GM18873 (cell line): ENCODE measurements around the gene ARF3.
A peak's percentile ranks its signal among the peaks of the same experiment; 100 is the strongest.

Experiments
- ATAC-seq: cut with Tn5 transposase; IDR thresholded peaks from one replicate; pipeline ENCODE4 v1.9.1; 2021; ENCODE audit warnings: mild to moderate bottlenecking, moderate library complexity, moderate number of reproducible peaks; ENCODE audit not compliant: unreplicated experiment, low FRiP score

The ARF3 gene

GRCh38 chr12:48957141-48958048 lies at the start of gene ARF3:
Gene ARF3 (minus strand): TSS chr12:48957487. CDS start chr12:48941095, 16,392 bp downstream.
- peak; percentile 85 for ATAC-seq

DNA sequence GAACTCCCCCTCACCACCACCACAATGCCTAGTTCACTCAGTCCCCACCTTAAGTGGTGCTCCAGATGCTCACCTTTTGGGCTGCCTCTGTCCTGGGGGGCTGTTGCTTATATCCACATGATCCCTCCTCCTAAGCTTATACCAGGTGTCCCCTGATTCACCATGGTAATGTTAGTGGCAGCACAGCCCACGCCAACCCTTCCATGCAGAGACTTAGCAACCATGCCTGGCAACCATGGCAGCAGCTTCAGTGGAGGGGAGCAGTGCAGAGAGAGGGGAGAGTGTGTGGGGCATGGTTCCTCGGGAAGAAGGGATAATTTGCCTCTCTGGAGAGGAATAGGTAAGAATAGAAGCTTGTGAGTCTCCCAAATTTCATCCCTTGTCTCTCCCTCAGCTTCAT lies 43.1 kb upstream of the ARF3 start:
- no peak for ATAC-seq

GRCh38 chr12:48999371-49000131 lies 42.3 kb upstream of the ARF3 start, which contains the start of gene DDN:
Gene DDN (minus strand): TSS chr12:48999375. CDS start chr12:48999287, 88 bp downstream.
- ATAC-seq = no peak

GRCh38 chr12:48998497-48999353 lies 41.4 kb upstream of the ARF3 start:
- no peak for ATAC-seq

DNA sequence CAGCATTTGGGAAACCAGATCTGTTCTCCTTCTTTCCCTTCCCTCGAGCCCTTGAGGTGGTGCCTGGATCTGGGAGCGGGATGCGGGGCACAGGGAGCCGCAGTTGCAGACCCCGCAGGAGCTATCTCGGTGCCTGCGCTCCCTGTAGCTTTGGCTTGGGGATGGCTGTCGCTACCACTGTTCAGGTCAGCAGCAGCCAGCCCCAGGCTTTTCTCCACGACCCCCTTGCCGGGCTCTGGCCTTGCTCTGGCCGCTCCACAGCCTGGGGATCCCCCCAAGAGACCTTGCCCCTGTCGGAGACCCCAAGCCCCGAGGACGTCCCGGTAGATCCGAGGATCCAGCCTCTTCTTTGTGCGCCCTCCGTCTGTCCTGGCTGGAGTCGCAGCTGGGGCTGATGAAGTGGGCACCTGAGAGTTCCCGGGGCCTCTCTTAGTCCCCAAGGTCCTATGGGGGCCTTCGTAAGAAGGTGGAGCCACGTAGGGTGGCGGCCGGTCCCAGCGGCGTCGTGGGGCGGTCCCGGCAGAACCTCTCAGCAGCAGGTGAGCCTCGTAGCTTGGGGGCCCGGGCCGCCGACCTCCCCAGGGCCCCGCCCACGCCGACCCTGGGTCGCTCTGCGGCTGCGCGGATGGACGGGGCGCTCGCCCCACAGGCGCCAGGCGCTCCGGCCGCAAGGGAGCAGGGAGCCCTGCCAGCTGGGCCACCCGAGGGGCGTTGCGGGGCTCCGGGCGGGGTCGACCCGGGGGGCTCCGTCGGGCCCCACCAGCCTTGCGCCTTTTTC lies 40.6 kb upstream of the ARF3 start:
- ATAC-seq = no peak

DNA sequence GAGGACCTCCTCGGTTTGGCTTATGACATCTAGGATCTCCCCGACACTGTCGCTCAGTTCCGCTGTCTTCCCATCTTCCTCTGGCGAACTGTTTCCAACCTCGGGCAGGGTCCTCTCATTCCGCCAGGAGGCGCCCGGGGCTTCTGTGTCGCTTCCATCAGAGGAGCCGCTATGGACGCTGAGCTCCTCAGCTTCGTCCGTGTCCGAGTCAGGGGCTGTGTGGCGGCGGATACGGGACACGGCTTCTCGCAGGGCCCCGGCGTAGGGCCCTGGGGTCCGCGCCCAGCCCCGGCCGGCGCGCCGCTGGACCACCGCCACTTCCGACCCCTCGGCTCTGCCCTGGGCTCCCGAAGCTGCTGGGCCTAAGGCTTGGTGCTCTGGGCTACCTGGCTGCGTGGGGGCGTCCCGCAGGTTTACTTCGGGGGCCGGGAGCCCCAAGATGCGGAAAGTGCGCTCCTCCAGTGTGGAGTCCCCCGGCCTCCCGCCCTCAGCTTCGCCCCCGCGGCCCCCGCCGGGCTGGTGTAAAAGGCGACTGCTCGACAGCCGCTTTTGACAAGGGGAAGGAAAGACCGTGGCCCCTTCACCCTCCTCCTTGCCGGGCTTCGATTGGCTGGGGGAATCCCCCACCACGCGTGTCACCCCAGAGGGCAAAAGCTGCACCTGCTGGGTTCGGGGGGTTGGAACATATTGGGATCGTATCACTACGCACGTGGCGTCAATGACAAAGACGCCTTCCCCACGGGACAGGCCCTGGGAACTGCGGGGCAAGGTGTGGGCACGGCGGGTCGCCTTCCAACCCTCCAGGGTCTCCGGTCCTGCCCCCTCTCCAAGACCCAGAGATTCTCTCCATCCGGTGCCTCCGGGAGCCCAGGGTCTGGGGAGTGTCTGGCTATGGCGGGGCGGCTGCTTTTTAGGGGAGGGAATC lies 39.8 kb upstream of the ARF3 start:
- no peak for ATAC-seq

- ATAC-seq = no peak
Observed at GRCh38 chr12:48995086-48995879, 38.0 kb upstream of the ARF3 start.

GRCh38 chr12:48994224-48995085 lies 37.2 kb upstream of the ARF3 start:
- ATAC-seq = no peak

DNA sequence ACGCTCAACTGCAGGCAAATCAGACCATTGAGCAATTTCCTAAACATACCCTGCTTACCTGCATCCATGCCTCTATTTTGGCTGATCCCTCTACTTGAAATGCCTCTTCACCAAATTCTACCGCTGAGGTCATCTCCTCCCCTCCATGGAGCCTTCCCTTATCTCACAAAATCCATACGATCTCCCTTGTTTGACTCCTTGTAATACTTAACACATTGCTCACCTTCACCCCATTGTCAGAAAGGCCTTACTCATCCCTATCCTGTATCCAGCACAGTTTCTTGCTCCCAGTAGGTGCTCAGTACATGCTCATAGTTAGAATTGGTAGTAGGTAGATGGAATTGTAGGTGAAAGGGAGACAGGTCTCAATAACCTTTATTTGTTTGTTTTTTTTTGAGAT lies 36.5 kb upstream of the ARF3 start:
- ATAC-seq = no peak

GRCh38 chr12:48991247-48992050 lies 34.2 kb upstream of the ARF3 start:
- ATAC-seq = no peak

DNA sequence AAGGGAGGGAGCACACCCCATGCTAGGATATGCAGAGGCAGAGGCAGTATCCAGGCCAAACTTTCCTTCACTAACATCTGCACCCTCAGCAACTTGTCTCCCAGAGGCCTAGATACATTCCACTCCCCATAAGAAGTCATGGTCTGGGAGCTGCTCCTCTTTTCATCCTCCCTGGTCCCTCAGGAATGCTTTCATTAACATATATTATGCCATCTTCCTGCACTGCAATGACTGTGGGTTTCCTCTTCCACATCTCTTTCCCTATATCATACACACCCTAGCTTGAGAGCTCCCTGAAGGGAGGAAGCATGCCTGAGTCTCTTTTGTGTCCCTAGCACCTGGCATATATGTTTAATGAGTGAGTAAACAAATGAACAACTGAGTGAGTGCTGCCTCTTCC lies 33.3 kb upstream of the ARF3 start:
- no peak for ATAC-seq

- ATAC-seq = no peak
Observed at GRCh38 chr12:48988030-48988649, 30.9 kb upstream of the ARF3 start.

GRCh38 chr12:48986720-48987291 lies 29.5 kb upstream of the ARF3 start:
- no peak for ATAC-seq

- ATAC-seq = no peak
Observed at GRCh38 chr12:48985901-48986300, 28.6 kb upstream of the ARF3 start.

DNA sequence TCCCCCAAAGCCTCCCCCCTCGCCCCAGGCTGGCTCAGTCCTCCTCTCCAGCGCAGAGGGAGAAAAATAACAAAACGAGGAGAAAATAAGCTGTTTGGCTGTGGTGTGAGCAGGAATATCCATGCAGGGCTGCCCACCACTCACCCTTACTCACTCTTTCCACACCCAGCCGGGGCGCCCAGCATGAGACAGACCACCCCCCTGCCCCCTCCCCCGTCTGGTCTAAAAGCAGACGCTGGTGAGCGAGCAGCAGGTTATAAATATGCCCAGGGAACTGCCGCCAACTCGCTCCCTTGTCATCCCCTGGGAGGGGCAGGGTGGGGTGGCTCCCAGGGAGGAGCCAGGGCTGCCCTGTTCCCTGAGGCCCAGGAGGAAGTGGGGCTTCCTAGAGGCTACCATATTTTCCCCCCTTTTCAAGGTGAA lies 28.2 kb upstream of the ARF3 start:
- ATAC-seq = no peak
